SH-SY5Y (cell line): Measurements from ENCODE around the gene ALPL.

Experiments
- GATA2 ChIP-seq: IDR thresholded peaks from 2 replicates; pipeline ENCODE4 v1.6.1; 2011; ENCODE audit warnings: mild to moderate bottlenecking, low read depth, low read length
- GATA3 ChIP-seq: IDR thresholded peaks from 2 replicates; pipeline ENCODE4 v1.6.1; 2011; ENCODE audit warnings: low read depth, mild to moderate bottlenecking, low read length, moderate library complexity

Gene ALPL

DNA sequence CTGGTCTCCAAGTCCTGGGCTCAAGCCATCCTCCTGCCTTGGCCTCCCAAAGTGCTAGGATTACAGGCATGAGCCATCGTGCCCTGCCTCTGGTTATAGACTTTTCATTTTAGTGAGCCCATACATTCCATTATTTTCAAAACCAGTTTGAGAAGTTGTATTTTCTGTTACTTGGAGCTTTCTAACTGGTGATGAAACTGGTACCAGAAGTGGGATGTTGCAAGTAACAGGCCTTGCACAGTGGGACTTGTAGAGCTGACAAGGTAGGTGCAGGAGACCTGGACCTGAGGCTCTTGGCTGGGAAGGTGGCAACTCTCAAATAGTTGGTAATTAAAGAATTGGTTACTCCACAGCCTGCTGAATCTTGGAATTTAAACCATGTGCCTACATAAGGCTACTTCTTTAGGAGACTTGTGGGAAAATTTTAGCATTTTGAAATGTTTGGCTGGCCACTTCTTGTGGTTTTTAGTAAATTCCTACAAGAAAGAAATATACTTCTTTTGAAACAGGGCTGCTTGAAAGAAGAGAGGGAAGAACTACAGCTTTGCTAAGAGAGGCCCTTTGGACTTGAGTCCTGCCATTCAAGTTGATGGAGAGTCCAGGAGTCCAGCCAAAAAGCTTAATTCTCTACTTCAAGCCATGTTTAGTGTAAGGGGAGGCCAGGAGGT lies 9.8 kb upstream of the ALPL start:
- TF ChIP-seq GATA3 (no peak), GATA2 (no peak)

DNA sequence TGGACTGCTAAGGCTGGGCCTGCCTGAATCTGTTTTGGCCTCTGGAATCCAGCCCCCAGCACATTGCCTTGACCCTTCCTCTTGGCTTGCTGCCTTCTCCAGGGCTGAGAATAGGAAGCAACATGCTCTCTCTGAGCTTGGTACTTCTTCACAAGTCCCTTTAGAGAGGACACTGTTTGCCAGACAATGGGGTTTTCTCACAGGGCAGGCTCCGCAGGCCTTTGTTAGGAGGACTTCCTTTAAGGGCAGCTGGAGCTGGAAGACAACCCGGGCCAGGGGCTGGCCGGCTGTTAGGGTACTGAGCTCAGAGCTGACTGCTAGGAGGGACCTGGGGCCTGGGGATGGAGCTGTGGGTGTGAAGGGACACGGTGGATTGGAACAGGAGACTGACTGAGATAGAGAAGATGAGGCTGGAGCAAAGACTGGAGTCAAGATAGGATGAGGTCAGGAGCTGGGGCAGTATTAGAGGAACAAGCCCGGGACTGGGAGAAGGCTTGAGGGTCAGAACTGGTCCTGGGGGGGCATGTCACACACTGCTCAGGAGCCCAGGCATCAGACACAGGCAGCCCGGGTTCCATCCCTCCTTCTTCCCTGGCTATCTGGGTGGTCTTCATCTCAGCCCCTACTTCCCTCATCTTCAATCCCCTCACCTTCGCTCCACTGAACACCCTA lies 5.4 kb upstream of the ALPL start:
- TF ChIP-seq GATA3 (no peak), GATA2 (no peak)

DNA sequence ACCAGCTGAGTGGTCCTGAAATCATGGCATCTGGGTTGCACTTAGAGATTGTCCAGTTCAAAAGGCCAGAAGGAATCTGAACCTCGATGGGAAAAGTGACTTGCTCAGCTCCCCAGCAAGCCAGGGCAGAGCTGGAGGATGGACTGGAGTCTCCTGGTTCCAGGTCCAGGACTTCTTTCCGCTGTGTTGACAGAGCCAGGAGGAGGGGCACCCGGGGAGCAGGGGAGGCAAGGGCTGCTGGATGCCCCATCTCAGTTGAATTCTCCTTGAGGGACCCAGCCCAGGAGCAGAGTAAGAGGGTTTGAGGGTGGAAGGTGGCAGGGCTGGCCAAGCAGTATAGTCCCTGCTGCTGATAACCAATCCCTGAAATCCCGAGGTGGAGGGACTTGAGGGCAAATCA lies 2.4 kb upstream of the ALPL start:
- TF ChIP-seq GATA3 (no peak), GATA2 (no peak)

DNA sequence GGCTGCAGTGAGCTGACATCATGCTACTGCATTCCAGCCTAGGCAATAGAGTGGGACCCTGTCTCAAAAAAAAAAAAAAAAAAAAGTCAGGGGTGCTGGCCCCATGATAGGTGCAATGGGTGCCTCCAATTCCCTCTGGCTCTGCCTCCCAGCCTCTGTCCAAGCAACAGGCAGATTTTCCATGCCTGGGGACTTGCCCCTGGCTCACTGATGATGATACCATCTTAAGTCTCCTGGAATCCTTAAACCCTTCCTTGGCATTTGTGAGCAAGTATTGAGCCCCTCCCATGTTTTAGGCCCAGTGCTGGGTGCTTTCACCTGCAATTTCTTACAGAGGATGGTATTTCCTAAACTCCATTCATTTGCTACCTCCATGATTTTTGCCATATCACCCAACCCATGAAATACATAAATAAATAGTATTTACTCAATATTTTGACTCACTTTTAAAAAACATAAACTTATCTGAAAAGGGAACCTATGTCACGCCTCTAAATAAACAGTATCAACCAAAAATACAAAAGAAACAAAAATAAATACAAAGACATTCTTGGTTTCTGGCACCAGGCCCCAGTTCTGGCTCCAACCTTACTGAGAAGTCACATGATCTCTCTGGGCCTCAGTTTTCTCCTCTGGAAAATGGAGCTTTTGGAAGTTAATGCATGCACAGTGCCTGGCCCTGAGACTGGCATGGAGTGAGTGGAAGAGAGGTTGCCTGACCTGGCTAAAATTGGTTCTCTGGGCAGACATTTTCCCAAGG lies 1.5 kb upstream of the ALPL start:
- TF ChIP-seq GATA2 (no peak), GATA3 (no peak)

DNA sequence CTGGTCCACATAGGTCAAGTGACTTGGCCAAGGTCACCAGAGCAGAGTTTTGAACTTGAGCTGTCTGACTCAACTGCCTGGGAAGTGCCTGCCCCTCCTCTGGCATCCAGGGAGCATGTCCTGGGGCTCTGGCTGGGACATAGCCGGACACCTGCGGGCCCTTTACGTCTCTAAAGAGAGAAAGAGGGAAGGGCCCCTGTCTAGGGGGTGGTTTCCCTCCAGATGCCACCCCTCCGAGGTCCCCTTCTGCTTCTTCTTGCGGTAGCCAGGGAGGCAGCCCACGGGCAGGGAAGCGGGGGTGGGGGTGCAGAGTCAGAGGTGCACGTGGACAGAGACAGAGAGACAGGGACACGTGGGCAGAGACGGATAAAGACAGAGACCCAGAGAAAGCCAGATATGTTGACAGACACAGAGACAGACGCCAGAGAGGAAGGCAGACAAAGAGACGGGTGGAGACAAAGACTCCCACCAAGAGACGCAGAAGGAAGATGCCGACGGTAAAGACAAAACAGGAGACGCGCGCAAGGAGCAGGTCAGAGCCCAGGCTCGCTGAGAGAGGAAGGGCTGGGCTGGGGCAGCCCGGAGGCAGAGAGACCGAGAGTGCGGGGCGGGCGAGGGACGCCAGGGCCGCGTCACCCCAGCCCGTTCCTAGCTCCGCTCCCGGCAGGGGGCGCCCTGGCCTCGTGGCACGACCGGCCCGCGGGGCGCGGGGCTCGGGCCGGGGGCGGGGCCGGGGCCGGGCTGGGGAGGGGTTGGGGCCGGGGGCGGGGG lies 458 bp upstream of the ALPL start:
- TF ChIP-seq GATA3 (no peak), GATA2 (no peak)

DNA sequence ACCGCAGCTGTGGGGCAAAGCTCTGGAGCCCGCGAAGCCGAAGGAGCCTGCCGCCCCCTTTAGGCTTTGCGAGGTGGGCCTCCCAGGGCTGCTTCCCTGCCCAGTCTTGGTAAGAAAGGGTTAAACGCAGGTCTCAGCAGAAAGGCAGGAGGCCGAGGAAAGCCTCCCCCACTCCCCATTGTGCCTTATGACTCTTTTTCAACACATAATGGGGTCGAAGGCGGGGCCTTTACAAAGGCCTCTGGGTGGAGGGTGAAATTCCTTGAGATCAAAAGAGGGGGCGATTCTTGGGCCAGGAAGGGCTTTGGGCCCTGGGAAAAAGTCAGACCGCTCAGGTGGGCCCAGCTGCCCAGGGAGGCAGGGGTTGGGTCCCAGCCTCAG lies 880 bp downstream of the ALPL start:
- no peak for TF ChIP-seq GATA3
- TF ChIP-seq GATA2, result no peak

DNA sequence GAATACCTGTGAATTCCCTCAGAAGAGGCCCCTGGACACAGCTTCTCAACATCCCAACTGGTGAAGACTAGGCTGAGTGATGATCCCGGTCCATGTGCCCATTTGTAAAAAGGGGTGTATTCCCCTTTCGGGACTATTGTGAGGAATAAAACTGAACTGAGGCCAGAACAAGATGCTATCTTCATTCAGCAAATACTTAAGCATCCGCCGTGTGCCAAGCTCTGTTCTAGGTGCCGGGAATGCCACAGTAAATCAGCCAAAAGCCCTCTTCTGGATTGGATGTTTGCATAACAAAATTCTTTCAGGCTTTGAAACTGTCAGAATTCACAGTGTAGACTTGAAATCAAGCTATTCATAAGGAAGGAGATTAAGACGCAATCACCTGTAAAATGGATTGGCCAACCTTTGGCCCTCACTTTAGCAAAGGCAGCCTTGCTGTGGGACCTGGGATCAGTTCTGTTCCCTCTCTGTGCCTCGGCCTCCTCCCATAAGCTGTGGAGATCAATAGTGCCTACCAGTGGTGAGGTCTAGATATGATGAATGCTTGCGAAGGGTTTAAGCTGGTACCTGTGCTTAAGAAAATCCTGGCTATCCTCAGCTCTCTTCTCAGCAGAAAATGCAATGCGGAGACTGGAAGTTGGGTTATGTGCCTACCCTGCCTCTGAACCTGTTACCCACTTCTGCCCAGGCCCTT lies 1.8 kb downstream of the ALPL start:
- TF ChIP-seq GATA3 (no peak), GATA2 (no peak)

DNA sequence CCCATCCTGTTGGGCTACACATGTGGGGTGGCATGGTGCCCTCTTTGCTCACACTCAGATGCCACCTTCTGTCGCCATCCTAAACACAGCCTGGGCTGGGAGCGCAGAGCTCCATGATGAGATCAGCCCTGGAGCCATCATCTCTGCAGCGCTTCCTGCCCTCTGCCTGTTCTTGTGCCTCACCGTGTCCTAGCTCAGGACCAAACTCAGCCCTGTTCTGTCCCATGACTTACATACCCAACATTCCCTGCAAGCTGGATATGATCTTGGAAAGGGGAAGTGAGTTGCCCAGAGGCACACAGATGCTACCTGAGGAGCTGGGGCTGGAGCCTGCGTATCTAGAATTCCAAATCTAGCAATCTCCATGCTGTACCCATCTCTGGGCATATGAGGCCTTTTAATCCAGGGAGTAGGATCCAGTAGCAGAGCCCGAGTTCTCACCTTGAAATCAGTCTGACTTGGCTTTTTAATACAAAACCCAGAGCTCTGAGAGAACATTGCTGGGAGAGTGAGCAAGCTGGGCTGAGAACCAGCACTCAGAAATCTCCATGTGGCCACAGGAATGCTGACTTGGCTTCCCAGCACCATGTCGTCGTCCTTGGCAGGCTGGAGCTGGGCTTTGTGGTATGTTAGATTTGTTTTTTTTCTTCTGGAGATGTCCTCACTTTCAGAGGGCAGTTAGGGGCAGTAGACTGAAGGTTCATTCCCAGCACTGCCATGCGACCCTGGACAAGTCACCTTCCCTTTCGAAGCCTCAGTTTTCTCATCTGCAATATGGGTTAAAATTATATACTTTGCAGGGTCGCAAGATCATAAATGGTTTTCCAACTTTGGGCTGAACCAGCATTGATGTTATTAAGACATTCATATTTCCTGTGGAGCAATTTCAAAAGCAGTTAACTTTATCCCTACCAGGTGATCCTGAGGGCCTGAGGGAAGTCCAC lies 2.6 kb downstream of the ALPL start:
- TF ChIP-seq GATA2 (no peak), GATA3 (no peak)

DNA sequence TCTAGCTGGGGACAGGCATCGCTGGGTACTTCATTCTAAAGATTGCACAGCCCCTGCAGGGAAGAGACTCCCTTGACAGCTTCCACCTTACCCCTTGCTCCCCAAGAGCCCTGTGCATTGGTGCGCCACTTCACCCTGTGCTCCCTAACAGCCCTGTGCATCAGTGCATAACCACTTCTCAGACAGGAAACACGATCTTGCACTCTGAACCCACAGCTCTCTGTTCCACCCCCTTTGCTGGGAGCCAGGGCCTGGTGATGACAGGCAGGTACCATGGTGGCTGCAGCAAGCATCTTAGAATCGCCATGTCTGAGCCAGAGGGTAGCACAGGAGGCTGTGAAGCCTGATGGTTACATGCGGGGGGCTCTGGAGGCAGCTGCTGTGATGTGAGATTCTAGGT lies 5.0 kb downstream of the ALPL start:
- TF ChIP-seq GATA2 (no peak), GATA3 (no peak)

DNA sequence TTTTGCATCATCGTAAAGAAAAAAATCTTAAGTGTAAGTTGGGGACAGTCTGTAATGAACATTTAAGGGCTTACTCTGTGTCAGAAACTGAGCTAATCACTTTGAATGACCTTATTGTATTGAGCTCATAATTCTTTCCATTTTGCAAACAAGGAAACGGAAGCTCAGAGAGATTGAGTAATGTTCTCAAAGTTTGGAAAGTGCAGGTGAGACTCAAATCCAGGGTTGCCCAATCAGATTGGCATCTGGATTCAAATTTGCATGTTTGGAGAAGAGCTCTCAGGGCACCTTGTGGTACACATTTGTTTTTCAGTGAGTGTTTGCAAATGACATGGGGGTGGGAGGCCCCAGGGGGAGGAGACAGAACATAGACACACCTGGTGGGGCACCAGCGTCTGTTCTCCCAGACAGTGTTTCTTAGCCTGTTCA lies 8.0 kb downstream of the ALPL start:
- TF ChIP-seq GATA2 (no peak), GATA3 (no peak)

DNA sequence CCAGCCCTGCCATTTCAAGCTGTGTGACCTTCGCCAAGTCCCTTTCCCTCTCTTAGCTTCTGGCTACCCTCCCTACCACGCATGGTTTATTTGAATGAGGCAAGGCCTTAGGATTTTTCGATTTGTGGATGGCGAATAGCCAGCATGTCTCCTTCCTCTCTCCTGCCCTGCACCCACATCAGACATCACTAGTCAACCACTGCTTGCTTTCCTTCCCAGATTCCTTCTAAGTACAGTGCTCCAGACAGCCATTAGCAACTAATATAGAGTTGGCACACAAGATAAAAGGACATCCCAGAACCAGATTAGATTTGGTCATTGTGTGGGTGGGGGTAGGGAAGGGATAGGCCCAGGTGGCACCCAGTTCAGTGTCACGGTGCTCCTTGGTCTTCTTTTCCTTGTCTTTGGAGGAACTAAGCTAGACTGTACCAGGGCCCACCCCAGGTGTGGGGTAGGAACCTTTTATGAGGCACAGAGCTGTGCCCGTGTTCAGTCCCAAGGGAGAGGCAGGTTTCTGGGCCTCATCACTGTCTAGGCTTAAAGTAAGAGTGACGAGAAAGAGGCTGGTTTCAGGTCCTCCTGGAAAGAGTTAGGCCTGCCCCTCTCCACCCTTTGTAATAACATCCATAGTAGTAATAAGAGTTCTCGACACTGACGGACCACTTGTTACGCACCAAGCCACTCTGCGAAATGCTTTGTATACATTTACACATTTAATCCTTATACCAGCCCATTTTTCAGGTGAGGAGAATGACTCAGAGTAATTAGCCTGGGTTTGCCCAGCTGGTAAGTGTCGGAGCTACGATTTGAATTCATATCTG lies 8.6 kb downstream of the ALPL start:
- no peak for TF ChIP-seq GATA3
- no peak for TF ChIP-seq GATA2
